Left ventricle myocardium inferior (tissue), 1 donor: Measurements from ENCODE around the gene RIN3. TPM values are rescaled to one million over a fixed set of nuclear protein-coding genes. Genes with fewer than 3 reads are reported as not detected.

Experiments
- DNase-seq: peaks from one replicate; pipeline ENCODE4 v3.0.0-alpha.2; 2020
- H3K27ac ChIP-seq: fragments of 200-600 bp; replicated peaks from 2 replicates; pipeline ENCODE4 v1.8.0; 2021
- H3K27me3 ChIP-seq: fragments of 200-600 bp; 2 replicates; pipeline ENCODE4 v1.8.0; 2021; ENCODE audit warnings: low read depth
- H3K36me3 ChIP-seq: fragments of 200-600 bp; 2 replicates; pipeline ENCODE4 v1.8.0; 2021
- H3K4me1 ChIP-seq: fragments of 200-600 bp; 2 replicates; pipeline ENCODE4 v1.8.0; 2021
- H3K4me3 ChIP-seq: fragments of 200-600 bp; 2 replicates; pipeline ENCODE4 v1.8.0; 2021; ENCODE audit warnings: mild to moderate bottlenecking, moderate library complexity
- H3K9me3 ChIP-seq: fragments of 200-600 bp; replicated peaks from 2 replicates; pipeline ENCODE4 v1.8.0; 2021
- CTCF ChIP-seq: fragments of 200-600 bp; IDR thresholded peaks from 2 replicates; pipeline ENCODE4 v1.8.0; 2021; ENCODE audit warnings: antibody characterized with exemption, mild to moderate bottlenecking, borderline replicate concordance
- intact Hi-C: fragments of 100-400 bp; cut with micrococcal nuclease; formaldehyde crosslinking; loops from one replicate; pipeline ENCODE4 v1.11.0; 2022
- total RNA-seq: library from RNA; stranded (reverse); fragmentation: NEBNext Ultra II Directional; extraction: Animal tissue kit (Norgen Biotek cat#: 25700); gene quantifications from one replicate; pipeline ENCODE4 v1.2.1, GENCODE V29; 2021
- donor health status: DM: no; HTN: yes; CAD: no; lungs with severe emphysema.

The RIN3 gene
- total RNA-seq, 1 donor from 2014 or later, result 13.8 TPM

GRCh38 chr14:92544051-92544720 is 30.6 kb downstream of the RIN3 start:
- DNase-seq, result no peak
- H3K36me3 ChIP-seq, result no peaks in the 10 kb centered on the region
- no peaks in the 10 kb centered on the region for H3K27me3 ChIP-seq
- no peak for TF ChIP-seq CTCF
- no peak overlapping the region for H3K27ac ChIP-seq
- intact Hi-C loops, result no loop called here
- peaks cover 31% of the 10 kb centered on the region for H3K4me1 ChIP-seq
- no peak overlapping the region for H3K4me3 ChIP-seq
- H3K9me3 ChIP-seq, result no peaks in the 10 kb centered on the region

GRCh38 chr14:92546347-92547053 is 32.9 kb downstream of the RIN3 start:
- H3K9me3 ChIP-seq, result no peaks in the 10 kb centered on the region
- peaks cover 26% of the 10 kb centered on the region for H3K4me1 ChIP-seq
- H3K4me3 ChIP-seq, result no peak overlapping the region
- no peaks in the 10 kb centered on the region for H3K27me3 ChIP-seq
- DNase-seq, result no peak
- H3K36me3 ChIP-seq, result no peaks in the 10 kb centered on the region
- H3K27ac ChIP-seq, result no peak overlapping the region
- intact Hi-C loops, result no loop called here
- no peak for TF ChIP-seq CTCF

GRCh38 chr14:92549105-92549858 is 35.7 kb downstream of the RIN3 start:
- intact Hi-C loops, result no loop called here
- DNase-seq, result peak; percentile 45
- H3K4me3 ChIP-seq, result peak overlapping the region; percentile 20

GRCh38 chr14:92549859-92550230 is 36.3 kb downstream of the RIN3 start:
- no peaks in the 10 kb centered on the region for H3K9me3 ChIP-seq
- H3K4me1 ChIP-seq, result peaks cover 54% of the 10 kb centered on the region
- TF ChIP-seq CTCF, result no peak
- peak overlapping the region; percentile 20 for H3K4me3 ChIP-seq
- no peaks in the 10 kb centered on the region for H3K27me3 ChIP-seq
- H3K27ac ChIP-seq, result peak overlapping the region; percentile 88
- peak; percentile 48 for DNase-seq
- intact Hi-C loops, result no loop called here
- H3K36me3 ChIP-seq, result no peaks in the 10 kb centered on the region

More at GRCh38 chr14:92549105-92549858, 35.7 kb downstream of the RIN3 start:
- peaks cover 54% of the 10 kb centered on the region for H3K4me1 ChIP-seq
- H3K9me3 ChIP-seq, result no peaks in the 10 kb centered on the region
- H3K27me3 ChIP-seq, result no peaks in the 10 kb centered on the region
- no peak for TF ChIP-seq CTCF
- no peaks in the 10 kb centered on the region for H3K36me3 ChIP-seq
- peak overlapping the region; percentile 88 for H3K27ac ChIP-seq

- no peak for TF ChIP-seq CTCF
- H3K9me3 ChIP-seq, result no peaks in the 10 kb centered on the region
- peaks cover 6% of the 10 kb centered on the region for H3K36me3 ChIP-seq
- H3K4me1 ChIP-seq, result peaks cover 54% of the 10 kb centered on the region
- no peak overlapping the region for H3K4me3 ChIP-seq
- no peaks in the 10 kb centered on the region for H3K27me3 ChIP-seq
- DNase-seq, result no peak
- intact Hi-C loops, result no loop called here
- no peak overlapping the region for H3K27ac ChIP-seq
Measured at GRCh38 chr14:92551044-92551841, 37.7 kb downstream of the RIN3 start.
